ENCODE results near the gene FOXP2.

GRCh38 chr7:114678116-114678515, 263.5 kb downstream of the FOXP2 start:
- TF ChIP-seq CTCF (IDR thresholded peaks at IDR 0.05) = no peak
- no peak for TF ChIP-seq EP300 (IDR thresholded peaks at IDR 0.05)

Data from sigmoid colon (tissue), 4 donors.